HG02610 (cell line): ENCODE measurements around the gene NOL9.

Experiments used
- ATAC-seq: cut with Tn5 transposase; IDR thresholded peaks from one replicate; pipeline ENCODE4 v1.9.1; 2021; ENCODE audit warnings: mild to moderate bottlenecking, moderate library complexity; ENCODE audit not compliant: unreplicated experiment

The NOL9 gene

GRCh38 chr1:6473156-6473555, 81.2 kb downstream of the NOL9 start:
- ATAC-seq: no peak

DNA sequence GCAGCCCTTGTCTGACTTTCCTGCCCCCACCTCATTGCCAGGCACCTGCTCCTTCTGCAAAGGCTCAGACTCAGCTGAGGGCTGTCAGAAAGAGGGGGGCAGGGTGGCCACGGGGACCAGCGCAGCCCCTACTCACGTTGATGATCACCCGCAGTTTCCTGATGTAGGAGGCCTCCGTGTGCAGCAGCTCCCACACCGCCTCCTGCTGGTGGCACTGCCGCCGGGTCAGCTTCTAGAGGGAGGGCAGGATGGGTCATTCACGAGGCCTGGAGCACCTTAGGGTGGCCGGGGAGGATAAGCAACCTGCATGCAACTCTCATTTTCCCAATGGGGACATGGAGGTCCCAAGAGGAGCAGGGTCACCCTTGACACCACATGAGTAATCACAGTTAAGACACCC, 81.9 kb downstream of the NOL9 start:
- ATAC-seq: no peak

- ATAC-seq: no peak
These were observed 82.3 kb downstream of the NOL9 start for GRCh38 chr1:6471970-6472368.
